WTC11 (cell line): Measurements from ENCODE around the gene APOF. TPM values are rescaled to one million over a fixed set of nuclear protein-coding genes. Genes with fewer than 3 reads are reported as not detected.

Source experiments
- ATAC-seq: fragments of 200-7000 bp; cut with Tn5 transposase; 2 replicates; pipeline ENCODE4 v1.10.0; 2021; ENCODE audit warnings: mild to moderate bottlenecking, moderate library complexity
- CTCF ChIA-PET: fragments of 300-600 bp; sonication (Branson Sonifier 250); formaldehyde crosslinking; loops from one replicate; lab custom pipeline; 2021; ENCODE audit warnings: antibody characterized with exemption; lab: Charles Lee
- POLR2A ChIA-PET: fragments of 350-600 bp; sonication (Branson Sonifier 250); formaldehyde crosslinking; loops from one replicate; lab custom pipeline; 2021; ENCODE audit warnings: antibody characterized with exemption; lab: Charles Lee
- DNase-seq: peaks from one replicate; pipeline ENCODE4 v3.0.0; 2021; ENCODE audit warnings: low spot score
- H3K27ac Mint-ChIP-seq: 2 replicates; pipeline ENCODE4 v1.8.0; 2021; ENCODE audit warnings: mixed read lengths
- H3K27me3 Mint-ChIP-seq: 2 replicates; pipeline ENCODE4 v1.8.0; 2021; ENCODE audit warnings: low read depth, mild to moderate bottlenecking, moderate library complexity, mixed read lengths
- H3K36me3 Mint-ChIP-seq: 2 replicates; pipeline ENCODE4 v1.8.0; 2021; ENCODE audit warnings: mixed read lengths
- H3K4me1 Mint-ChIP-seq: 2 replicates; pipeline ENCODE4 v1.8.0; 2022; ENCODE audit warnings: mixed read lengths
- H3K4me3 Mint-ChIP-seq: 2 replicates; pipeline ENCODE4 v1.8.0; 2021; ENCODE audit warnings: mild to moderate bottlenecking, moderate library complexity, mixed read lengths
- H3K9me3 Mint-ChIP-seq: 2 replicates; pipeline ENCODE4 v1.8.0; 2021; ENCODE audit warnings: mixed read lengths
- ATF1 ChIP-seq: sonication (generic); formaldehyde crosslinking; IDR thresholded peaks from 2 replicates; pipeline ENCODE4 v1.8.1; 2023; ENCODE audit warnings: mild to moderate bottlenecking, moderate library complexity, missing genetic modification reagents
- CBFB ChIP-seq: sonication (generic); formaldehyde crosslinking; IDR thresholded peaks from 2 replicates; pipeline ENCODE4 v1.8.1; 2022; ENCODE audit warnings: mild to moderate bottlenecking, low read depth, missing genetic modification reagents
- ESRRA ChIP-seq: sonication (generic); formaldehyde crosslinking; IDR thresholded peaks from 2 replicates; pipeline ENCODE4 v1.8.1; 2022; ENCODE audit warnings: mild to moderate bottlenecking, missing genetic modification reagents, borderline replicate concordance
- IRF2 ChIP-seq: sonication (generic); formaldehyde crosslinking; IDR thresholded peaks from 2 replicates; pipeline ENCODE4 v1.8.0; 2022; ENCODE audit warnings: low read depth, missing genetic modification reagents, borderline replicate concordance
- NR2C2 ChIP-seq: sonication (generic); formaldehyde crosslinking; IDR thresholded peaks from 2 replicates; pipeline ENCODE4 v1.8.0; 2022; ENCODE audit warnings: mild to moderate bottlenecking, missing genetic modification reagents
- RELA ChIP-seq: sonication (generic); formaldehyde crosslinking; IDR thresholded peaks from 2 replicates; pipeline ENCODE4 v1.8.1; 2022; ENCODE audit warnings: missing genetic modification reagents, mild to moderate bottlenecking, borderline replicate concordance
- SOX15 ChIP-seq: fragments of 250-450 bp; sonication (Bioruptor Pico); IDR thresholded peaks from 2 replicates; pipeline ENCODE4 v1.9.0; 2021; ENCODE audit warnings: mild to moderate bottlenecking
- ZNF138 ChIP-seq: sonication (generic); formaldehyde crosslinking; conservative IDR thresholded peaks from 2 replicates; pipeline ENCODE4 v1.8.1; 2022; ENCODE audit warnings: mild to moderate bottlenecking, moderate library complexity, missing genetic modification reagents
- ZNF219 ChIP-seq: sonication (generic); formaldehyde crosslinking; IDR thresholded peaks from 2 replicates; pipeline ENCODE4 v1.8.0; 2023; ENCODE audit warnings: missing genetic modification reagents, mild to moderate bottlenecking, borderline replicate concordance
- ZNF263 ChIP-seq: sonication (generic); formaldehyde crosslinking; IDR thresholded peaks from 2 replicates; pipeline ENCODE4 v1.8.1; 2022; ENCODE audit warnings: low read depth, mild to moderate bottlenecking, moderate library complexity, missing genetic modification reagents
- ZNF396 ChIP-seq: fragments of 250-450 bp; sonication (Bioruptor Pico); IDR thresholded peaks from 2 replicates; pipeline ENCODE4 v1.8.0; 2021; ENCODE audit warnings: mild to moderate bottlenecking, moderate library complexity, borderline replicate concordance
- total RNA-seq: library from RNA; stranded (reverse); gene quantifications from 3 replicates; pipeline ENCODE4 v1.2.3, GENCODE V29; 2021
- TF ChIP-seq, protein P1 (sequence below): sonication (generic); formaldehyde crosslinking; IDR thresholded peaks from 2 replicates; pipeline ENCODE4 v1.8.0; 2022; ENCODE audit warnings: mild to moderate bottlenecking, missing genetic modification reagents
- TF ChIP-seq, protein P2 (sequence below): sonication (generic); formaldehyde crosslinking; IDR thresholded peaks from 2 replicates; pipeline ENCODE4 v1.8.0; 2022; ENCODE audit warnings: mild to moderate bottlenecking, missing genetic modification reagents
- TF ChIP-seq, protein P3 (sequence below): sonication (generic); formaldehyde crosslinking; IDR thresholded peaks from 2 replicates; pipeline ENCODE4 v1.8.0; 2022; ENCODE audit warnings: missing genetic modification reagents
- TF ChIP-seq, protein P4 (sequence below): sonication (generic); formaldehyde crosslinking; IDR thresholded peaks from 2 replicates; pipeline ENCODE4 v1.8.1; 2022; ENCODE audit warnings: mild to moderate bottlenecking, missing genetic modification reagents, moderate library complexity, borderline replicate concordance
- TF ChIP-seq, protein P5 (sequence below): sonication (generic); formaldehyde crosslinking; IDR thresholded peaks from 2 replicates; pipeline ENCODE4 v1.8.1; 2023; ENCODE audit warnings: mild to moderate bottlenecking, missing genetic modification reagents
- TF ChIP-seq, protein P6 (sequence below): sonication (generic); formaldehyde crosslinking; IDR thresholded peaks from 2 replicates; pipeline ENCODE4 v1.8.1; 2022; ENCODE audit warnings: mild to moderate bottlenecking, moderate library complexity, missing genetic modification reagents
- TF ChIP-seq, protein P7 (sequence below): sonication (generic); formaldehyde crosslinking; IDR thresholded peaks from 2 replicates; pipeline ENCODE4 v1.8.0; 2023; ENCODE audit warnings: missing genetic modification reagents, mild to moderate bottlenecking, borderline replicate concordance
- TF ChIP-seq, protein P8 (sequence below): sonication (generic); formaldehyde crosslinking; IDR thresholded peaks from 2 replicates; pipeline ENCODE4 v1.8.0; 2022; ENCODE audit warnings: mild to moderate bottlenecking, missing genetic modification reagents

Gene APOF
- total RNA-seq, 1 experiment from 2014 or later, result not detected

DNA sequence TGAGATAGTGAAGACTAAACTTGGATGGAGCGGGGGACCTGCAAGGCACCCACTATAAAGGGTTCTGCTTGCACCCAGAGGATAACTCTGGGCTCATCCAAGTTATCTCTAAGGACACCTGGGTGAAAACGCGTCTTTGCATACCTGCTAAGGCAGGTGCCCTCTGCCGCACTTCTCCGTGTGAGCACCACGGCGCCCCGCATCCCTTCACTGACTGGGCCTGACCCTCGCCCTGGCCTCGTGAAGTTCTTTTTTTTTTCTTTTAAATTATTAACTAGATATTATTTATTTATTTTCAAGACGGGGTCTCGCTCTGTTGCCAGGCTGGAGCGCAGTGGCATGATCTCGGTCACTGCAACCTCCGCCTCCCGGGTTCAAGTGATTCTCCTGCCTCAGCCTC is 20.0 kb upstream of the APOF start:
- TF ChIP-seq IRF2 (CRISPR knock-in tag), result no peak
- no peak for TF ChIP-seq RELA (CRISPR knock-in tag)
- TF ChIP-seq, protein P1, sequence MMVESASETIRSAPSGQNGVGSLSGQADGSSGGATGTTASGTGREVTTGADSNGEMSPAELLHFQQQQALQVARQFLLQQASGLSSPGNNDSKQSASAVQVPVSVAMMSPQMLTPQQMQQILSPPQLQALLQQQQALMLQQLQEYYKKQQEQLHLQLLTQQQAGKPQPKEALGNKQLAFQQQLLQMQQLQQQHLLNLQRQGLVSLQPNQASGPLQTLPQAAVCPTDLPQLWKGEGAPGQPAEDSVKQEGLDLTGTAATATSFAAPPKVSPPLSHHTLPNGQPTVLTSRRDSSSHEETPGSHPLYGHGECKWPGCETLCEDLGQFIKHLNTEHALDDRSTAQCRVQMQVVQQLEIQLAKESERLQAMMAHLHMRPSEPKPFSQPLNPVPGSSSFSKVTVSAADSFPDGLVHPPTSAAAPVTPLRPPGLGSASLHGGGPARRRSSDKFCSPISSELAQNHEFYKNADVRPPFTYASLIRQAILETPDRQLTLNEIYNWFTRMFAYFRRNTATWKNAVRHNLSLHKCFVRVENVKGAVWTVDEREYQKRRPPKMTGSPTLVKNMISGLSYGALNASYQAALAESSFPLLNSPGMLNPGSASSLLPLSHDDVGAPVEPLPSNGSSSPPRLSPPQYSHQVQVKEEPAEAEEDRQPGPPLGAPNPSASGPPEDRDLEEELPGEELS (CRISPR knock-in tag), result no peak
- TF ChIP-seq, protein P2, sequence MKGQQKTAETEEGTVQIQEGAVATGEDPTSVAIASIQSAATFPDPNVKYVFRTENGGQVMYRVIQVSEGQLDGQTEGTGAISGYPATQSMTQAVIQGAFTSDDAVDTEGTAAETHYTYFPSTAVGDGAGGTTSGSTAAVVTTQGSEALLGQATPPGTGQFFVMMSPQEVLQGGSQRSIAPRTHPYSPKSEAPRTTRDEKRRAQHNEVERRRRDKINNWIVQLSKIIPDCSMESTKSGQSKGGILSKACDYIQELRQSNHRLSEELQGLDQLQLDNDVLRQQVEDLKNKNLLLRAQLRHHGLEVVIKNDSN (CRISPR knock-in tag), result no peak
- POLR2A ChIA-PET, result no interaction called here
- no peak overlapping the region for H3K4me3 Mint-ChIP-seq

DNA sequence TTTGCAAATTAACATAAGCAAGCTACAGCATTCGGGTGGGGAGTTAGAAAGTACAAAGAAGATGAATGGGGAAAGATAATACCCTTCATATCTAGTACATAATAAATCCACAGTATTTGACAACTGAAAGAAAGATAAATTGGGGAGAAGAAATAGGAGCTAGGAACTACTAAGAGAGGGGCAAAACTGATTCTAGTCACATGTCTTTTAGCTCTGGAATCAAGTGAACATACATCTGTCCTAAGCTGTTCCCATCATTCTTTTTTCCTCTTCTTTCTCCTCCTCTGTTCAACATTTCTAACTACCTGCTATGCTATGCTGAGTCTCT is 15.3 kb upstream of the APOF start:
- ATAC-seq, result no peak
- no peaks in the 10 kb centered on the region for H3K36me3 Mint-ChIP-seq
- peak overlapping the region; percentile 47; the same call in 1 of the 2 replicates for H3K27ac Mint-ChIP-seq
- no peak overlapping the region for H3K4me3 Mint-ChIP-seq
- peaks cover 11% of the 10 kb centered on the region for H3K9me3 Mint-ChIP-seq
- H3K4me1 Mint-ChIP-seq, result peaks cover 7% of the 10 kb centered on the region
- no peak for DNase-seq
- CTCF ChIA-PET, result interaction anchor here (1.1 to 3.3 kb wide), 4 partner anchors 11 to 87 kb away, joined by 3 to 17 read pairs (median 4); partner anchors contain the start of gene CNPY2
- POLR2A ChIA-PET, result interaction anchor here (0.6 to 1.2 kb wide), 2 partner anchors 18 to 31 kb away, joined by 3 to 5 read pairs; partner anchors contain the start of gene STAT2
- H3K27me3 Mint-ChIP-seq, result no peaks in the 10 kb centered on the region; the same call in 1 of the 2 replicates
- no peak for TF ChIP-seq ZNF219
- TF ChIP-seq, protein P3, sequence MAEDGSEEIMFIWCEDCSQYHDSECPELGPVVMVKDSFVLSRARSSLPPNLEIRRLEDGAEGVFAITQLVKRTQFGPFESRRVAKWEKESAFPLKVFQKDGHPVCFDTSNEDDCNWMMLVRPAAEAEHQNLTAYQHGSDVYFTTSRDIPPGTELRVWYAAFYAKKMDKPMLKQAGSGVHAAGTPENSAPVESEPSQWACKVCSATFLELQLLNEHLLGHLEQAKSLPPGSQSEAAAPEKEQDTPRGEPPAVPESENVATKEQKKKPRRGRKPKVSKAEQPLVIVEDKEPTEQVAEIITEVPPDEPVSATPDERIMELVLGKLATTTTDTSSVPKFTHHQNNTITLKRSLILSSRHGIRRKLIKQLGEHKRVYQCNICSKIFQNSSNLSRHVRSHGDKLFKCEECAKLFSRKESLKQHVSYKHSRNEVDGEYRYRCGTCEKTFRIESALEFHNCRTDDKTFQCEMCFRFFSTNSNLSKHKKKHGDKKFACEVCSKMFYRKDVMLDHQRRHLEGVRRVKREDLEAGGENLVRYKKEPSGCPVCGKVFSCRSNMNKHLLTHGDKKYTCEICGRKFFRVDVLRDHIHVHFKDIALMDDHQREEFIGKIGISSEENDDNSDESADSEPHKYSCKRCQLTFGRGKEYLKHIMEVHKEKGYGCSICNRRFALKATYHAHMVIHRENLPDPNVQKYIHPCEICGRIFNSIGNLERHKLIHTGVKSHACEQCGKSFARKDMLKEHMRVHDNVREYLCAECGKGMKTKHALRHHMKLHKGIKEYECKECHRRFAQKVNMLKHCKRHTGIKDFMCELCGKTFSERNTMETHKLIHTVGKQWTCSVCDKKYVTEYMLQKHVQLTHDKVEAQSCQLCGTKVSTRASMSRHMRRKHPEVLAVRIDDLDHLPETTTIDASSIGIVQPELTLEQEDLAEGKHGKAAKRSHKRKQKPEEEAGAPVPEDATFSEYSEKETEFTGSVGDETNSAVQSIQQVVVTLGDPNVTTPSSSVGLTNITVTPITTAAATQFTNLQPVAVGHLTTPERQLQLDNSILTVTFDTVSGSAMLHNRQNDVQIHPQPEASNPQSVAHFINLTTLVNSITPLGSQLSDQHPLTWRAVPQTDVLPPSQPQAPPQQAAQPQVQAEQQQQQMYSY (CRISPR knock-in tag), result no peak
- TF ChIP-seq, protein P4, sequence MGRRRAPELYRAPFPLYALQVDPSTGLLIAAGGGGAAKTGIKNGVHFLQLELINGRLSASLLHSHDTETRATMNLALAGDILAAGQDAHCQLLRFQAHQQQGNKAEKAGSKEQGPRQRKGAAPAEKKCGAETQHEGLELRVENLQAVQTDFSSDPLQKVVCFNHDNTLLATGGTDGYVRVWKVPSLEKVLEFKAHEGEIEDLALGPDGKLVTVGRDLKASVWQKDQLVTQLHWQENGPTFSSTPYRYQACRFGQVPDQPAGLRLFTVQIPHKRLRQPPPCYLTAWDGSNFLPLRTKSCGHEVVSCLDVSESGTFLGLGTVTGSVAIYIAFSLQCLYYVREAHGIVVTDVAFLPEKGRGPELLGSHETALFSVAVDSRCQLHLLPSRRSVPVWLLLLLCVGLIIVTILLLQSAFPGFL (CRISPR knock-in tag), result no peak
- TF ChIP-seq ZNF396 (CRISPR knock-in tag), result no peak
- no peak for TF ChIP-seq IRF2 (CRISPR knock-in tag)
- TF ChIP-seq SOX15, result no peak
- TF ChIP-seq, protein P5, sequence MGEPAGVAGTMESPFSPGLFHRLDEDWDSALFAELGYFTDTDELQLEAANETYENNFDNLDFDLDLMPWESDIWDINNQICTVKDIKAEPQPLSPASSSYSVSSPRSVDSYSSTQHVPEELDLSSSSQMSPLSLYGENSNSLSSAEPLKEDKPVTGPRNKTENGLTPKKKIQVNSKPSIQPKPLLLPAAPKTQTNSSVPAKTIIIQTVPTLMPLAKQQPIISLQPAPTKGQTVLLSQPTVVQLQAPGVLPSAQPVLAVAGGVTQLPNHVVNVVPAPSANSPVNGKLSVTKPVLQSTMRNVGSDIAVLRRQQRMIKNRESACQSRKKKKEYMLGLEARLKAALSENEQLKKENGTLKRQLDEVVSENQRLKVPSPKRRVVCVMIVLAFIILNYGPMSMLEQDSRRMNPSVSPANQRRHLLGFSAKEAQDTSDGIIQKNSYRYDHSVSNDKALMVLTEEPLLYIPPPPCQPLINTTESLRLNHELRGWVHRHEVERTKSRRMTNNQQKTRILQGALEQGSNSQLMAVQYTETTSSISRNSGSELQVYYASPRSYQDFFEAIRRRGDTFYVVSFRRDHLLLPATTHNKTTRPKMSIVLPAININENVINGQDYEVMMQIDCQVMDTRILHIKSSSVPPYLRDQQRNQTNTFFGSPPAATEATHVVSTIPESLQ (CRISPR knock-in tag), result no peak
- no peak for TF ChIP-seq CBFB (CRISPR knock-in tag)
- no peak for TF ChIP-seq ESRRA (CRISPR knock-in tag)
- no peak for TF ChIP-seq ATF1 (CRISPR knock-in tag)
- TF ChIP-seq RELA (CRISPR knock-in tag), result no peak
- TF ChIP-seq NR2C2 (CRISPR knock-in tag), result no peak
- TF ChIP-seq ZNF138 (CRISPR knock-in tag), result no peak
- TF ChIP-seq, protein P6, sequence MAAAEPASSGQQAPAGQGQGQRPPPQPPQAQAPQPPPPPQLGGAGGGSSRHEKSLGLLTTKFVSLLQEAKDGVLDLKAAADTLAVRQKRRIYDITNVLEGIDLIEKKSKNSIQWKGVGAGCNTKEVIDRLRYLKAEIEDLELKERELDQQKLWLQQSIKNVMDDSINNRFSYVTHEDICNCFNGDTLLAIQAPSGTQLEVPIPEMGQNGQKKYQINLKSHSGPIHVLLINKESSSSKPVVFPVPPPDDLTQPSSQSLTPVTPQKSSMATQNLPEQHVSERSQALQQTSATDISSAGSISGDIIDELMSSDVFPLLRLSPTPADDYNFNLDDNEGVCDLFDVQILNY (CRISPR knock-in tag), result no peak
- TF ChIP-seq, protein P7, sequence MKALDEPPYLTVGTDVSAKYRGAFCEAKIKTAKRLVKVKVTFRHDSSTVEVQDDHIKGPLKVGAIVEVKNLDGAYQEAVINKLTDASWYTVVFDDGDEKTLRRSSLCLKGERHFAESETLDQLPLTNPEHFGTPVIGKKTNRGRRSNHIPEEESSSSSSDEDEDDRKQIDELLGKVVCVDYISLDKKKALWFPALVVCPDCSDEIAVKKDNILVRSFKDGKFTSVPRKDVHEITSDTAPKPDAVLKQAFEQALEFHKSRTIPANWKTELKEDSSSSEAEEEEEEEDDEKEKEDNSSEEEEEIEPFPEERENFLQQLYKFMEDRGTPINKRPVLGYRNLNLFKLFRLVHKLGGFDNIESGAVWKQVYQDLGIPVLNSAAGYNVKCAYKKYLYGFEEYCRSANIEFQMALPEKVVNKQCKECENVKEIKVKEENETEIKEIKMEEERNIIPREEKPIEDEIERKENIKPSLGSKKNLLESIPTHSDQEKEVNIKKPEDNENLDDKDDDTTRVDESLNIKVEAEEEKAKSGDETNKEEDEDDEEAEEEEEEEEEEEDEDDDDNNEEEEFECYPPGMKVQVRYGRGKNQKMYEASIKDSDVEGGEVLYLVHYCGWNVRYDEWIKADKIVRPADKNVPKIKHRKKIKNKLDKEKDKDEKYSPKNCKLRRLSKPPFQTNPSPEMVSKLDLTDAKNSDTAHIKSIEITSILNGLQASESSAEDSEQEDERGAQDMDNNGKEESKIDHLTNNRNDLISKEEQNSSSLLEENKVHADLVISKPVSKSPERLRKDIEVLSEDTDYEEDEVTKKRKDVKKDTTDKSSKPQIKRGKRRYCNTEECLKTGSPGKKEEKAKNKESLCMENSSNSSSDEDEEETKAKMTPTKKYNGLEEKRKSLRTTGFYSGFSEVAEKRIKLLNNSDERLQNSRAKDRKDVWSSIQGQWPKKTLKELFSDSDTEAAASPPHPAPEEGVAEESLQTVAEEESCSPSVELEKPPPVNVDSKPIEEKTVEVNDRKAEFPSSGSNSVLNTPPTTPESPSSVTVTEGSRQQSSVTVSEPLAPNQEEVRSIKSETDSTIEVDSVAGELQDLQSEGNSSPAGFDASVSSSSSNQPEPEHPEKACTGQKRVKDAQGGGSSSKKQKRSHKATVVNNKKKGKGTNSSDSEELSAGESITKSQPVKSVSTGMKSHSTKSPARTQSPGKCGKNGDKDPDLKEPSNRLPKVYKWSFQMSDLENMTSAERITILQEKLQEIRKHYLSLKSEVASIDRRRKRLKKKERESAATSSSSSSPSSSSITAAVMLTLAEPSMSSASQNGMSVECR (CRISPR knock-in tag), result no peak
- TF ChIP-seq, protein P8, sequence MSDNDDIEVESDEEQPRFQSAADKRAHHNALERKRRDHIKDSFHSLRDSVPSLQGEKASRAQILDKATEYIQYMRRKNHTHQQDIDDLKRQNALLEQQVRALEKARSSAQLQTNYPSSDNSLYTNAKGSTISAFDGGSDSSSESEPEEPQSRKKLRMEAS, result no peak
- TF ChIP-seq ZNF263 (CRISPR knock-in tag), result no peak

More for the DNA sequence above, 20.0 kb upstream of the APOF start:
- no peaks in the 10 kb centered on the region for H3K36me3 Mint-ChIP-seq
- peaks cover 9% of the 10 kb centered on the region for H3K4me1 Mint-ChIP-seq
- H3K27ac Mint-ChIP-seq, result no peak overlapping the region
- H3K9me3 Mint-ChIP-seq, result 0 out of 2 replicates have a peak, but pooled peaks cover 4% of the 10 kb centered on the region
- CTCF ChIA-PET, result no interaction called here
- H3K27me3 Mint-ChIP-seq, result peaks cover 2% of the 10 kb centered on the region
- no peak for ATAC-seq
- no peak for DNase-seq
